ENCODE results near the gene SKAP2. TPM values are rescaled to one million over a fixed set of nuclear protein-coding genes. Genes with fewer than 3 reads are reported as not detected.
A peak's percentile ranks its signal among the peaks of the same experiment; 100 is the strongest.

Gene SKAP2
- total RNA-seq, 1 experiment from 2014 or later: 3.2 TPM

DNA sequence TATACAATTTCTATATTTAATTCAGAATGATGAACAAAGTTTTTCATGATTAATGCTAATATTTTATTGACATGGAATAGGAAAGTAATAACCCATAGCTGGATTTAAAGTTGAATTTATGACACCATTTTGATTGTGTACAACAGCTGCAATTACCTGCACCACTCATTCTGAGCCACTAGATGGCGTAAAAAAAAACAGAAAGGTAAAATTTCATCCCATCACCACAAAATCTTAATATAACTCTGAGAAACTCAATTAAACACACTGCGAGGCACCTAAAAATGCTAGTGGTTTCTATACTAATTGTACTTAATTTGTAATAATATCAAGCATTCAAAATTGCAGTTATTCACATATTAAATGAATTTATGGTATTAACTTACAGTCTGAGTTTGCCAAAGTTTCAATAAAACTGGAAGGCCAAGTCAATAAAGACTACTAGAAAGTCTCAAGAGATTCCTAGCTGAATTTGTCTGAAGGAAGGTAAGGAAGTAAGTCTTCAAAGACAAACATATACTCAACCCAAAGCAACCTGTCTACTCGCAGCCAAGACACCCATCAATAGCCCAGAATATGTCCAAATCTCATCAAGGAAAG, 182.5 kb downstream of the SKAP2 start:
- H3K79me2 ChIP-seq (ENCODE audit: insufficient read depth, low read length): no peaks in the 10 kb centered on the region
- no peak overlapping the region for H3K27ac ChIP-seq (ENCODE audit: insufficient read length, low read depth, low read length)
- no peak overlapping the region for H3T11ph ChIP-seq (ENCODE audit: low read length)
- no peak overlapping the region for H3K9ac ChIP-seq (ENCODE audit: extremely low read depth, insufficient read length, low read length)
- no peaks in the 10 kb centered on the region for H3K27me3 ChIP-seq (ENCODE audit: insufficient read depth, low read length)
- H3K4ac ChIP-seq (ENCODE audit: low read depth, low read length): no peak overlapping the region
- no peaks in the 10 kb centered on the region for H4K20me1 ChIP-seq (ENCODE audit: control insufficient read depth, insufficient read depth, insufficient read length)
- no peak overlapping the region for H4K5ac ChIP-seq (ENCODE audit: insufficient read length, low read depth, low read length)
- no peak overlapping the region for H2BK120ac ChIP-seq (ENCODE audit: low read depth, low read length, poor library complexity, severe bottlenecking)
- Mint-ChIP-seq H3K4me3 (no peak overlapping the region), H3K27me3 (ENCODE audit: low read depth) (peaks cover 8% of the 10 kb centered on the region), H3K36me3 (ENCODE audit: insufficient read depth in 1 of 3, low read depth in 3 of 3) (no peaks in the 10 kb centered on the region), H3K9me3 (no peaks in the 10 kb centered on the region), H3K27ac (no peak overlapping the region), H3K4me1 (peaks cover 5% of the 10 kb centered on the region in 2 experiments)
- no peaks in the 10 kb centered on the region for H3K9me3 ChIP-seq (ENCODE audit: control insufficient read depth, low read depth, low read length)
- H2AK5ac ChIP-seq (ENCODE audit: insufficient read length, low read length): no peak overlapping the region
- H3K56ac ChIP-seq (ENCODE audit: insufficient read length, low read depth, low read length): no peak overlapping the region
- no peak overlapping the region for H4K91ac ChIP-seq (ENCODE audit: insufficient read length, low read depth, low read length)
- H3K79me1 ChIP-seq (ENCODE audit: insufficient read depth, low read depth, low read length, poor library complexity, severe bottlenecking): no peaks in the 10 kb centered on the region
- no peak overlapping the region for H2BK20ac ChIP-seq (ENCODE audit: low read depth, low read length, poor library complexity, severe bottlenecking)
- TF ChIP-seq, protein P1, sequence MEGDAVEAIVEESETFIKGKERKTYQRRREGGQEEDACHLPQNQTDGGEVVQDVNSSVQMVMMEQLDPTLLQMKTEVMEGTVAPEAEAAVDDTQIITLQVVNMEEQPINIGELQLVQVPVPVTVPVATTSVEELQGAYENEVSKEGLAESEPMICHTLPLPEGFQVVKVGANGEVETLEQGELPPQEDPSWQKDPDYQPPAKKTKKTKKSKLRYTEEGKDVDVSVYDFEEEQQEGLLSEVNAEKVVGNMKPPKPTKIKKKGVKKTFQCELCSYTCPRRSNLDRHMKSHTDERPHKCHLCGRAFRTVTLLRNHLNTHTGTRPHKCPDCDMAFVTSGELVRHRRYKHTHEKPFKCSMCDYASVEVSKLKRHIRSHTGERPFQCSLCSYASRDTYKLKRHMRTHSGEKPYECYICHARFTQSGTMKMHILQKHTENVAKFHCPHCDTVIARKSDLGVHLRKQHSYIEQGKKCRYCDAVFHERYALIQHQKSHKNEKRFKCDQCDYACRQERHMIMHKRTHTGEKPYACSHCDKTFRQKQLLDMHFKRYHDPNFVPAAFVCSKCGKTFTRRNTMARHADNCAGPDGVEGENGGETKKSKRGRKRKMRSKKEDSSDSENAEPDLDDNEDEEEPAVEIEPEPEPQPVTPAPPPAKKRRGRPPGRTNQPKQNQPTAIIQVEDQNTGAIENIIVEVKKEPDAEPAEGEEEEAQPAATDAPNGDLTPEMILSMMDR (conservative IDR thresholded peaks at IDR 0.05): peak; percentile 79
- H3K23ac ChIP-seq (ENCODE audit: insufficient read length, low read depth, low read length): no peak overlapping the region
- H3K18ac ChIP-seq (ENCODE audit: insufficient read length, low read depth, low read length): no peak overlapping the region
- no peak overlapping the region for H2BK5ac ChIP-seq (ENCODE audit: insufficient read length, low read length)
- no peak overlapping the region for H4K8ac ChIP-seq (replicated peaks; ENCODE audit: insufficient read length, low read depth, low read length)
- H3K14ac ChIP-seq (ENCODE audit: insufficient read depth, low read length): no peak overlapping the region
- H2AFZ ChIP-seq (ENCODE audit: low read length): no peak overlapping the region
- no peak overlapping the region for H3K4me2 ChIP-seq (ENCODE audit: insufficient read depth, insufficient read length, low read length)
- H2BK12ac ChIP-seq (ENCODE audit: insufficient read length, low read depth, low read length): no peak overlapping the region
- WGBS (ENCODE audit: extremely low coverage, insufficient read length, low lambda C conversion rate): no CpG with 5 or more reads among the region's 3 CpGs
- H3K23me2 ChIP-seq (ENCODE audit: insufficient read length, low read depth, low read length, poor library complexity, severe bottlenecking): no peaks in the 10 kb centered on the region
- DNase-seq: no peak
- H3K4me1 ChIP-seq (ENCODE audit: insufficient read depth, low read length): no peaks in the 10 kb centered on the region
- no peak overlapping the region for H2BK15ac ChIP-seq (ENCODE audit: low read depth, low read length)

Data from H9 (cell line).